MM.1S (cell line): ENCODE measurements around the gene TMEM232.

ENCODE experiments used
- EZH2 ChIP-seq: fragments of 300-600 bp; sonication (generic); optimal IDR thresholded peaks from 2 replicates; pipeline ENCODE3; 2017; ENCODE audit warnings: low read depth, mild to moderate bottlenecking, antibody characterized with exemption, low read length, mixed read lengths
- TF ChIP-seq, protein P1 (sequence below): fragments of 300-600 bp; sonication (generic); IDR thresholded peaks from 2 replicates; pipeline ENCODE4 v1.5.1; 2016; ENCODE audit warnings: antibody characterized with exemption, low read length, mixed read lengths

DNA sequence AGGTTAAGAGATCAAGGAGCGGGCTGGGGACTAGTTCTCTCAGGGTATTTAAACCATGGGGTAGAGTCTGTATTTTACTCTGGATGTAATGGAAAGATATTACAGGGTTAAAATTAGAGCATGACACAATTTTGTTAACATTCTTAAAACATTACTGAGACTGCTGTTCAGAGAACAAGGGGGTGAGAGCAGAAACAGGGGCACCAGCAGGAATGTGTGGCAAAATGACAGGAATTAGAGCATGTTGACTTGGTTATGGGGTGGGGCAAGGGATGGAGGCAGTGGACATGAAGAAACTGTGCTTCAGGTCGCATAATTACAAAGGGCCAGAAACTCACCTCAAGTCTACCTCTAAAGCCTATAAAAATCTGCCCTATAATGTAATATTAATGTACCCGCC lies 75.0 kb downstream of the TMEM232 start:
- TF ChIP-seq, protein P1, sequence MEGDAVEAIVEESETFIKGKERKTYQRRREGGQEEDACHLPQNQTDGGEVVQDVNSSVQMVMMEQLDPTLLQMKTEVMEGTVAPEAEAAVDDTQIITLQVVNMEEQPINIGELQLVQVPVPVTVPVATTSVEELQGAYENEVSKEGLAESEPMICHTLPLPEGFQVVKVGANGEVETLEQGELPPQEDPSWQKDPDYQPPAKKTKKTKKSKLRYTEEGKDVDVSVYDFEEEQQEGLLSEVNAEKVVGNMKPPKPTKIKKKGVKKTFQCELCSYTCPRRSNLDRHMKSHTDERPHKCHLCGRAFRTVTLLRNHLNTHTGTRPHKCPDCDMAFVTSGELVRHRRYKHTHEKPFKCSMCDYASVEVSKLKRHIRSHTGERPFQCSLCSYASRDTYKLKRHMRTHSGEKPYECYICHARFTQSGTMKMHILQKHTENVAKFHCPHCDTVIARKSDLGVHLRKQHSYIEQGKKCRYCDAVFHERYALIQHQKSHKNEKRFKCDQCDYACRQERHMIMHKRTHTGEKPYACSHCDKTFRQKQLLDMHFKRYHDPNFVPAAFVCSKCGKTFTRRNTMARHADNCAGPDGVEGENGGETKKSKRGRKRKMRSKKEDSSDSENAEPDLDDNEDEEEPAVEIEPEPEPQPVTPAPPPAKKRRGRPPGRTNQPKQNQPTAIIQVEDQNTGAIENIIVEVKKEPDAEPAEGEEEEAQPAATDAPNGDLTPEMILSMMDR = no peak
- no peak for TF ChIP-seq EZH2
